Measurements from ENCODE around the gene SEMA4G.
A peak's percentile ranks its signal among the peaks of the same experiment; 100 is the strongest.
"Not testable (repeated sequence)": the region's sequence is repeated elsewhere in the genome, so short reads cannot be mapped to it uniquely, and the experiment has no call there.

Gene SEMA4G

DNA sequence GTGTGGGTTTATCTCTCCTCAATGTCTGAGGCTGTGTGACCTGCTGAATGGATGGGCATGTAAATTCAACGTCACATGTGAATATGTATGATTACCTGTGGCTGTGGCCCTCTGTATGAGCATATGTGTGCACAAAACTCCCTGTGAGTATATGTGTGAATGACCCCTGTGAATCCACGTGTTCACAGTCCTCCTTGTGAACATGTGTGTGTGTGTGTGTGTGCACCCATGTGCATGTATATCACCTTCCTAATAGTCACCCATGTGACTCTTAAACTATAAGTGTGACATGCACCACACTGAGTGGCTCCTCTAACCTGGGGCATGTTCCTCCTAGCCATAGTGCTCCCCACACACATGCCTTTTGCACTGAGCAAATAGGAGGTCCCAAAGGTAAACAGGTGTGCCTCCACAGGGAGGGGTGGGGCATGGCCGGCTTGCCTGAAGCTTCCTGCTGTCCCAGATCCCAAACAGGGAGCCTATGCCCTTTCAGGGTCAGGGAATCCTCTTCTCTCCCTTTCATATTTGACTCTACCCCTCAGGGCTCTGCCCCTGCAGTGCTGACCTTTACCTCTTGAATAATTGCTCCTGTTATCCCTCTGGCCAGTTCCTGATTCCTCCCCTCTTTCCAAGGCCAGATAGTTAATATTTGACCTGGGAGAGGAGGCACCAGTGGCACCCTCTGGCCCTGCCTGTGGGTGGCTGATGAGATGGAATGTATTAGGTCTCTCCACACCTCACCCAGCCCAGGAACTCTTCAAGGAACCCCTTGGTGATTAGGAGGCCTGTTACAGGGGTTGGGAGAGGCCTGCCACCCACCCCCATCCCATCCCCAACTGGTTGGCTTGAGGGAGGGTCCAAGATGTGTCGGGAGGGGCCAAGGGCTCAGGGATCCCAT lies 1.9 kb downstream of the SEMA4G start:
- no peak for DNase-seq

DNA sequence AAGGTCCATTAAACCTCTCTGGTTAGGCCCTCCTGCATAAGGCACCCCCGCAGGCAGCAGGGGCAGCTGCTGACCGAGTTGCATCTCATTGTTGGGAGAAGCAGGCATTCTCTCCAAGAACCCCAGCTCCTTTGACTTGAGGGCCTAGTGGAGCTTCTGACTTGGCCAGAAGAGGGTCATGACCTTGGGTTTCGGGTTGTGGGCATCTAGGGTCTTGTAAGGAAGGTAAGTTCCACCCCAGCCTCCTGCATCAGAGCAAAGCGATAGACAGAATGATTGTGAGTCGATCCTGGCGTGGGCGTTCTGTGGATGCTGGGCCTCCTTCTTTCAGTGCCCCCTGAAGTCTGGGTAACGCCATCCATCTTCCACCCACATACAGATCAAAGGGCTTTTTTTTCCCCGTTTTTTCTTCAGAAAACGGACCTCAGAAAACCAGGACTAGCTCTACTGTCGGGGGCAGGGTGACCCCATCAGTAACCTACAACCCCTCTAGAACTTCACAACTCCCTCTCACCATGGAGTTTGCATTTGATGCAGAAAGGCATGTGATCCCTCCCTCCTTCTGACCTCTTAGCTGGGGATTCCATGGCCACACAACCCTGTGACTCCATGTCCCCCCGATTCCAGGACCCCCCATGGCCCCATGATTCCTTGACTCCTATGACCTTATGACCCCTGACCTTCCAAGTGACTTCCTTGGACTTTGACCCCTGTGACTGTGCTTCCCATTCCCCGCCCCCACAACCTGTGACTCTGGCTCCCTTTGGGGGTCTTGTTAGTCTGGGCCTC lies 3.0 kb downstream of the SEMA4G start:
- no peak for DNase-seq

DNA sequence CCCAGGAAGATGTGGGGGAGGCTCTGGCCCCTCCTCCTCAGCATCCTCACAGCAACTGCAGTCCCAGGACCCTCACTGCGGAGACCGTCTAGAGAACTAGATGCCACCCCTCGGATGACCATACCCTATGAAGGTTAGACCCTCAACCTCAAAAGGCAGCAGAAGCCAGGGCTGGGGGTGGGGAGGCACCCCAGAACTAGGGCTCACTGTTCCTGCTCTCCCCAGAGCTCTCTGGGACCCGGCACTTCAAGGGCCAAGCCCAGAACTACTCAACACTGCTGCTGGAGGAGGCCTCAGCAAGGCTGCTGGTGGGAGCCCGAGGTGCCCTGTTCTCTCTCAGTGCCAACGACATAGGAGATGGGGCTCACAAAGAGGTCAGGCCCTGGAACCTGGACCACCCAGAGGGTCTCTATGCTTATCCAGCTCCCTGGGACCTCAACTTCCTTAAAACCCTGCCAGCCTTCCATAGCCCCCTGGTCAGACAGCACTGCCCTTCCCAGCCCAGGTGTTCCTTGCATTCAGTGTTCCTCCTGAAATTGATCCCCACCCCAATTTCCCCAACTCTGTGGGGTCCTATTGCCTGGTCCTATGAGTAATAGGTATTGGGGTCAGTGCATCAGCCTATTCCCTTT lies 3.7 kb downstream of the SEMA4G start:
- DNase-seq = no peak

DNA sequence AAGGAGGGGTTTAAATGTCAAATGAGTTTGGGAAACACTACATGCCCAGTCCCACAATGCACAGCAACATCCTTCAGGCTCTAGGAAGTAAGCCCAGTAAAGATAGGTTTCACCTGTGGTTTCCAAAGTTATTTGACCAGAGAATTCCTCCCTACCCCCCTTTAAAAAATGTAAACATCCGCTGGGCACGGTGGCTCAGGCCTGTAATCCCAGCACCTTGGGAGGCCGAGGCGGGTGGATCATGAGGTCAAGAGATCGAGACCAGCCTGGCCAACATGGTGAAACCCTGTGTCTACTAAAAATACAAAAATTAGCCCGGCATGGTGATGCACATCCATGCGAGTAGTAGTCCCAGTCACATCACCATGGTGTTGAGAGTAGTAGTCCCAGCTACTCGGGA lies 6.1 kb downstream of the SEMA4G start:
- not testable (repeated sequence) for DNase-seq

DNA sequence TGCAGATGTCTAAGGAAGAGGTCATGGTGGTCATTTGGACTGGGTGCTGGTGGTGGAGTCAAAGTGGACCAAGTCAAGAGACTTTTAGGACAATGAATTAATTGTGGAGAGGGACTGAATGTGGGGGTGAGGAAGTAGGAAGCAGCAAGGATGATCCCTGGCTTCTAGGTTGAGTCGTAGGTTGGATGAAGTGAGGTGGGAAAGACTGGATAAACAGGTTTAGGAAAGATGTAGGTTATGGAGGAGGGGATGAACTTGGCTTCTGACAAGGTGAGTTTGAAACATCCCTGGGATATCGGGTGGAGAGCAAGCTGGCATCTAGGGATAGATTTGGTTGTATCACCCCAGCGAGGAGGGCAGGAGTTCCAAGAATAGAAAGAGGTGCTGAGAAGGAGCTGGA lies 7.6 kb downstream of the SEMA4G start:
- DNase-seq = no peak

DNA sequence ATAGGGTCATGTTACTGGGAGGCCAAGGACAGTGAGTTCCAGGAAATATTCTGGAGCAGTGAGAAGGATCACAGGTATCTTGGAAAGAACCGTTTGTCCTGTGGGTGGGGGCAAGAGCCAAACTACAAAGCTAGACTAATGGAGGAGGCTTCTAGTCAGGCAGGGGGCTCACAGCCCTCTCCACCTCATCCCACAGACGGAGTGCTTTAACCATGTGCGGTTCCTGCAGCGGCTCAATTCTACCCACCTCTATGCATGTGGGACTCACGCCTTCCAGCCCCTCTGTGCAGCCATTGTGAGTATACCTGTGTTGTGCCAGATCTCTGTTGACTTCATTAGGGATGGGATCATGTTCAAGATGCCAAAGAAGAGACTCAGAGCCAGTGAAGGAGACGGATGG lies 8.1 kb downstream of the SEMA4G start:
- no peak for DNase-seq

DNA sequence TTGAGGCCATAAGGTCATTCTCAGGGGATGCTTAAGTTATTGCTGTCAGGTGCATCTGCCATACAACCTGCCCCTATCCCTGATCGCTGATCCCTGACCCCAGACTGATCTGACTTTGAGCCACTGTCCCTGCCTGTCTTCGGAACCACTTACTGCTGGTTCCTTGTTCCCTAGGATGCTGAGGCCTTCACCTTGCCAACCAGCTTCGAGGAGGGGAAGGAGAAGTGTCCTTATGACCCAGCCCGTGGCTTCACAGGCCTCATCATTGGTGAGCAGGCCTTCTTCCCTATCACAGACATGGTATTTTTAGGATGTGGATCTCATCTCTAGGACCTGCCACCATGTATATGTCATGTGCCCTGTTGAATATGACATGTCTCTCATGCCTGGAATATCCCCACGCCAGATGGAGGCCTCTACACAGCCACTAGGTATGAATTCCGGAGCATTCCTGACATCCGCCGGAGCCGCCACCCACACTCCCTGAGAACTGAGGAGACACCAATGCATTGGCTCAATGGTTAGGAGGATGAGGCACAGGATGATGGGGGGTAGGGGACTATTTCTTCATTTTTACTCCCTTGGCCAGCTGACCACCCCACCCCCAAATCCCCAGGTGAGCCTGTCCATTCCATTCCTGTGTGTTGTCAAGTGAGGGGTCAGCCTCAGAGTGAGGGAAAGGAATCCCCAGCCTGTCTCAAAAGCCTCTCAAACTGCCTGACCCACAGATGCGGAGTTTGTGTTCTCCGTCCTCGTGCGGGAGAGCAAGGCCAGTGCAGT lies 9.0 kb downstream of the SEMA4G start:
- no peak for DNase-seq

DNA sequence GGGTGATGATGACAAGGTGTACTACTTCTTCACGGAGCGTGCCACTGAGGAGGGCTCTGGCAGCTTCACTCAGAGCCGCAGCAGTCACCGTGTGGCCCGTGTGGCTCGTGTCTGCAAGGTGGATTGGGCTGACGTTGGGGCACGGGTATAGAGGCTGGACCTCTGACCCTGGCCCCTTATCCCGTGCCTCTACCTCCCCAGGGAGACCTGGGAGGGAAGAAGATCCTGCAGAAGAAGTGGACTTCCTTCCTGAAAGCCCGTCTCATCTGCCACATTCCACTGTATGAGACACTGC lies 9.5 kb downstream of the SEMA4G start:
- DNase-seq = no peak

DNA sequence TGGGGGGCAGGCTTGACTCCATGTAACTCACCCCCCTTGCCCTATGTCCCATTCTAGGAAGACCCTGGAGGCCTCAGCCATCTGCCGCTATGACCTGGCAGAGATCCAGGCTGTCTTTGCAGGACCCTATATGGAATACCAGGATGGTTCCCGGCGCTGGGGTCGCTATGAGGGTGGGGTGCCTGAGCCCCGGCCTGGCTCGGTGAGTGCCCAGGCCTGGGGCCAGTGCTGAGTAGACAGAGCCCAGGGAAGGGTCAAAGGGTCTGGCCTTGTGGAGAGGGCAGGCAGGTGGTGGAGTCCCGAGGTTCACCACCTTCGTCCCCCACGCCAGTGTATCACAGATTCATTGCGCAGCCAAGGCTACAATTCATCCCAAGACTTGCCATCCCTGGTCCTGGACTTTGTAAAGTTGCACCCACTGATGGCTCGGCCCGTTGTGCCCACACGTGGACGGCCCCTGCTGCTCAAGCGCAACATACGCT lies 10.5 kb downstream of the SEMA4G start:
- DNase-seq = no peak

DNA sequence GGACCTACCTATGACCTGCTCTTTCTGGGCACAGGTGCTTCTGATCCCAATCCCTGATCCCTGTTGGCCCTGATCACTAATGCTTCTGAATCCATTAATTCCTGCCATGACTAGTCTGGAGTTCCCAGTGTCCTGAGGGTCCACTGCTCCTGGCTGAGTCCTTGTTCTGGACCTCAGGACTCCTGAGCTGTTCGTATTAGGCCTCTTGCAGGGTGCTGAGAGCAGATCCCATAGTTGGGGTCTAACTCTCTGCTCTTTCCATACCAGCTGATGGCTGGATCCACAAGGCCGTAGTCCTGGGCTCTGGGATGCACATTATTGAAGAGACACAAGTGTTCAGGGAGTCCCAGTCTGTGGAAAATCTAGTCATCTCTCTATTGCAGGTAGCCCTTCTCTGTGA lies 11.0 kb downstream of the SEMA4G start:
- DNase-seq = no peak

DNA sequence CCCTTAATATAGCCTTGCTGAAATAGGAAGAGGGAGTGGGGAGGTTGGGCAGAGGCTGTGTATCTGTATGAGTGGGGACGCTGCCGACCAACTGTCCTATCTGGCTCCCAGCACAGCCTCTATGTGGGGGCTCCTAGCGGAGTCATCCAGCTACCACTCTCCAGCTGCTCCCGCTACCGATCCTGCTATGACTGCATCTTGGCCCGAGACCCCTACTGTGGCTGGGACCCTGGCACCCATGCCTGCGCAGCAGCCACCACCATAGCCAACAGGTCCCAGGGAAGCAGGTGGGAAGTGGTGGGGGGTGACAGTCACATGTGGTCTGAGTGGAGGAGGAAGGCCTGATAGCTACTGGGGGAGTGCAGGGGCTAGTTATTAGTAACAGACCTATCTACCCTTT lies 11.4 kb downstream of the SEMA4G start:
- no peak for DNase-seq

DNA sequence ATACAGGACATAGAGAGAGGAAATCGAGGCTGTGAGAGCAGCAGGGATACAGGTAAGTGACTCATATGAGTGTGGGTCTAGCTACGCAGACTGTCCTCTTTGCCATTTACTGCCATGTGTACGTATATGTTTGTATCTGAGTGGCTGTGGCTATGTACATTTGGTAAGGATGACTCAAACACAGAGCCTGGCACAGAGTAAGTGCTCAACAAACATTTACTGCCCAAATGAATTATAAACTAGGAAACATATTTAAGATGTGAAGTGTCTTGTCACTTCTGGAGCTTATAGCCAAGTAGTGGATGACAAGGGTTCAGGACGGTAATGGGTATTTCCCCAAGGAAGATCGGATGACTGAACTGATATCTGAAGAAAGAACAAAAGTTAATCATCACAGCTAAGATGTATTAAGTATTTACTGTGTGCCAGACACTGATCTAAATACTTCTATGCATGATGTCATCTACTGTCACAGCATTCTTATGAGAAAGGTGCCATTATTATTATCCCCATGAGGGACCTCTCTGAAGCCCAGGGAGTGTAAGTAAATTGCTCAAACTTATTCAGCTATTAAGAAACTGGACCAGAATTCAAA lies 12.0 kb downstream of the SEMA4G start:
- DNase-seq = no peak

DNA sequence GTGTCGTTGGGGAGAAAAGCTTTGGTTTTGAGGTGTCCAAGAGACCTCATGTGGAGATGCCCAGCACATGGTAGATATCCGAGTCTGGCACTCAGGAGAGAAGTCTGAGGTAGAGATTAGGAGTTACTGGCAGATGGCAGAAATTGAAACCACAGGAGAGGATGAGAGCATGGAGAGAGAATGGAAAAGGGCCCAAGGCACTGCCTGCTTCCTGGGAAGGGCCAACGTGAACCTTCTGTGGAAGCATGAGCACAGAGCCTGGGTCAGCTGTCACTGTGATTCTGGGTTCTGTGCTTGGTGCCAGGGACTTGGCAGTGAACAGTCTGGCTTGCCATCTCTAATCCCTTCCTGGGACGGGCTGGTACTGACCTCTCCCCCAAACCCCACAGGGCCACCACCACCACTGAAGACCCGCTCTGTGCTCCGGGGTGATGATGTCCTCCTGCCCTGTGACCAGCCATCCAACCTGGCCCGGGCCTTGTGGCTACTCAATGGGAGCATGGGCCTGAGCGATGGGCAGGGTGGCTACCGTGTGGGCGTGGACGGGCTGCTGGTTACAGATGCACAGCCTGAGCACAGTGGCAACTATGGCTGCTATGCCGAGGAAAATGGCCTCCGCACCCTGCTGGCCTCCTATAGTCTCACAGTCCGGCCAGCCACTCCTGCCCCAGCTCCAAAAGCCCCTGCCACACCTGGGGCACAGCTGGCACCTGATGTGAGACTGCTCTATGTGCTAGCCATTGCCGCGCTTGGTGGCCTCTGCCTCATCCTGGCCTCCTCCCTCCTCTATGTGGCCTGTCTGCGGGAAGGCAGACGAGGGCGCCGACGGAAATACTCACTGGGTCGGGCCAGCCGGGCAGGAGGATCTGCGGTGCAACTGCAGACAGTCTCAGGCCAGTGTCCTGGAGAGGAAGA lies 13.9 kb downstream of the SEMA4G start:
- DNase-seq = no peak

DNA sequence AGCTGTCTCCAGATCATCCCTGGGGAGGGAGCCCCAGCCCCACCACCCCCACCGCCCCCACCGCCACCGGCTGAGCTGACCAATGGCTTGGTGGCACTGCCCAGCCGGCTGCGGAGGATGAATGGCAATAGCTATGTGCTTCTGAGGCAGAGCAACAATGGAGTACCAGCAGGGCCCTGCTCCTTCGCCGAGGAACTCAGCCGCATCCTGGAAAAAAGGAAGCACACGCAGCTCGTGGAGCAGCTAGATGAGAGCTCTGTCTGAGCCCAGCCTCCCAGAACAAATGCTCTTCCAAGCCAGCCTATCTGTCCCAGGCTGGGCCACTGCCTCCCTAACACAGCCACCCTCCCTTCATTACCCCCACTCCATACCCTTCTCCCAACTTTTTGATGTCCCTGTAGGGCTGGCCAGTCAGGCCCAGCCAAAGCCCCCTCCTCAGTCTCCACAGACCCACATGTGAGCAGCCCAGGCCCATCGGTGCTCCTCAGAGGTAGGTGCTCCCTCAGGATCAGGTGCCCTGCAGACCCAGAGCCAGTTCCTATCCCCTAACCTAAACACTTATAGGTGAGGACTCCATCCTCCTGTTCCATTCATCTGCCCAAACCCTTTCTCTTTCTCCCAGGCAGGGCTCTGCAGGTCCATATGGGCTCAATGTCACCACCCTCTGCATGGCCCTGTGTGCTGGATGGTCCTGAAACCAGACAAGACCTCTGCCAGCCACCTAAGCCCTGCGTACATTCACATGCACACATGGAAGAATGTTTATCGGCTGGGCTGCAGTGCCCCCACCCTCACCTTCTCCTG lies 14.8 kb downstream of the SEMA4G start:
- DNase-seq = no peak

DNA sequence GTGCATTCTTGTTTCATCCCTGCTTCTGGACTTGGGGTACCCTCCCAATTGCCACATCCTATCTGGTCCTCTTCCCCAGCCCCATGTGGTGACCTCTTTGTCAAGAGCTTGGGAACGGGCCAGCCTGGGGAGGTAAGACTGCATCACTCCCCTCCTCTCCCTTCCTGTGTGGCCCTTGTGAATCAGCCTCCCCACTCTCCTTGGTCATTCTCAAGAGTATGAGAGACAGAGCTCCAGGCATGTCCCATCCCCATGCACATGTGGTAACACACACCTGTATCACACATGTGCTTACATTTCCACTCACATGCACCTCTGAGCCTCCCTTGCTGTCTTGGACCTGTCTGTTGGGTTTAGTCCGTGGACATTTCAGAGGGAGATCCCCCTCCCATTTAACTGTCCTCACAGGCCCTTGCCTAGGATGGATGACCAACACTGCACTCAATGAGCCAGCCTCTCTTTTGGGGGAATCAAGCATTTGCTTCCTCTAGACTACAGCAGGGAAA lies 15.4 kb downstream of the SEMA4G start:
- no peak for DNase-seq

DNA sequence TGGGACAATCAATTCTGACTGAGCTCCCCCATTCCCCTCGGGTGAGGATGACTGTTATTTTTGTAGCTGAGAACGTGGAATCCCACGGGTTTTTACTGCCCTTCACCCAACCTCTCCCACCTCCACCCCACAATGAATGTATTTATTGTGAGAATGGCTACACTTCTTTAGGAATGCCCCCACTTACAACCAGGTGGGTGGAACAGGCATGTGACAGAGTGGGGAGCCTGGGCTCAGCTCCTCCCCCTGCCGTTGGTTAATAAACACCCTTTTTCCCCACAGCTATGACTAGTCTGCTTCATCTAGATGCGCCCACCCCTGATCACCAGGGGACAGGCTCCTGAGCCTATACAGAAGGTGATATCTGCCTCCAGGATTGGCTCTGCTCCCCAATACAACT lies 16.0 kb downstream of the SEMA4G start:
- no peak for DNase-seq

DNA sequence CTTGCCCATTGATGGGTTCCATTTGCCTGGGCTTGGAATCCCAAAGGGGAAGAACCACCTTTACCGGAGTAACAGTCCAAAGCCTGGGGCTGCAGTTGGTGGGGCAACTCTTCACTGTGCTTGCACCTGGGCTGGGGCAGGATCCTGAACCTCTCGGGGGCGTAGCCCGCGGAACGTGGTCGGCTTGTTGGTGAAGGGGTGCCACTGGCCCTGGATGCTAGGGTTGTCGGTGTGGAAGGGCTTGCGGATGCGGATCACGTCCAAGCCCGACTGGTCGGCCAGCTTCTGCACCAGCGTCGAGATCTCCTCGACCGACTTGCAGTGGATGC lies 17.3 kb downstream of the SEMA4G start:
- DNase-seq = no peak

DNA sequence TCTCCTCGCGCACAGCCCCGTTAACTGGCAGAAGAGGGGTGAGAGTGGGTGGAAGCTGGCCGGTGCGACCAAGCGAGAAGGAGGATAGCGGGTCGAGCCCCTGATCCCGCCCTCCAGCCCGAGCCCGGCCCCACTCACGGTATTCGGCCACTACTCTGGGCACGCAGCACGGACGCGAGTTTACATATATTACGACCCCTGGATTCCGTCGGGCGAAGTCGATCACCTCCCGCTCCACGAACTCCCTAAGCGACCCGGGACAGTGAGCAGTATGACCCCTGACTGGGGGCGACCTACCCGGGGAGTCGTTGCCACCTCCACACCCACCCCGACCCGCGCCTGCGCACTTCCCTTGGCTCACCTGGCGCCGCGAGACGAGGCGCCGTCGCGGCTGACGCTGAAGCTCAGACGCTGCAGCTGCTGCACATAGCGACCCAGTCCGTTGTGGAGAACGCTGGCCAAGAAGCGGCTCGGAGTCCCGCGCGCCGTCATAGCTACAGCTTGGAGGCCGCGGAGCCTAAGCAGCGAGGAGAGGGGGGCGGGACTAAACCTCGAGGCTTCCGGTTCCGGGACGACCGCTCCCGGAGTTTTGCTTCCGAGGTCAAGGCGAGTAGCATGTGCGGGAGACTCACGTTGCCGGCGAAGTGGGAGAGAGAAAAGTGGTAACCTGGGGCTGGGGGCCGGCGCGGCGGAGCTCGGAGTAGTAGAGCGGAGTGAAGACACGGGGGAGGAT lies 17.8 kb downstream of the SEMA4G start, which contains the start of the genes MRPL43 and TWNK:
Gene MRPL43 (minus strand): TSS at position 546 of the 733 bp plus-strand sequence. CDS start 54 bp downstream, at position 492.
Gene TWNK (plus strand): TSS at position 592 of the 733 bp plus-strand sequence. CDS start 668 bp downstream, outside the sequence.
- peak; percentile 89 for DNase-seq

DNA sequence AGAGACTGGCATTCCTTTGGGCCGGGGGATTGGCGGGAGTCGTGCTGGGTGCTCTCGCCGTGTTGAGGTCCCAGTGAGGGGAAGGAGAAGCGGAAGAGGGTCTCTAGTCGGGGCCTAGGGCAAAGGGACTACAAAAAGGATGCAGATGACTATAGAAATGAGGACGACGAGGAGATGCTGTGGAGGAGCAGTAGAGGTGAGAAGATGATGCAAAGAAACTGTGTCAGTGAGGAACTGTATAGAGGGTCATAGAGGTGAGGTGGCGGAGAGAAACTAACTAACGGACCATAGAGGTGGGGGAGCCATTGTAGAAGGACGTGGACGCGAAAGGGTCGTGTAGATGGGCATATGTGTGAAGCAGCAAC lies 18.4 kb downstream of the SEMA4G start:
- no peak for DNase-seq

DNA sequence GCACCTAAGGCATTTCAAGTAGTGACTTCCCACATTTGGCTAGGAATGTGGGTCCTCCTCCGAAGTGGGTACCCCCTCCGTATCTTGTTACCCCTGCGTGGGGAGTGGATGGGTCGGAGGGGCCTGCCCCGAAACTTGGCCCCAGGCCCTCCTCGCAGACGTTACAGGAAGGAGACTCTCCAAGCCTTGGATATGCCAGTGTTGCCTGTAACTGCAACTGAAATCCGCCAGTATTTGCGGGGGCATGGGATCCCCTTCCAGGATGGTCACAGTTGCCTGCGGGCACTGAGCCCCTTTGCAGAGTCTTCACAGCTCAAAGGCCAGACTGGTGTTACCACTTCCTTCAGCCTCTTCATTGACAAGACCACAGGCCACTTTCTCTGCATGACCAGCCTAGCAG lies 18.9 kb downstream of the SEMA4G start:
- no peak for DNase-seq
